A549 (cell line): ENCODE measurements around the gene IQCE. TPM values are rescaled to one million over a fixed set of nuclear protein-coding genes. Genes with fewer than 3 reads are reported as not detected.

Experiments
- ATAC-seq, 2 experiments: fragments of 200-7000 bp in 1 of 2; fragments of >200 bp in 1 of 2; cut with Nextera tagmentation in 1 of 2; cut with Tn5 transposase in 1 of 2; 3 replicates each; pipeline versions ENCODE4 v1.8.0 to v1.9.1; 2018 to 2020; ENCODE audit warnings: mild to moderate bottlenecking in 1 of 2, moderate library complexity in 1 of 2
- CTCF ChIA-PET: fragments of 300-600 bp; sonication (Branson Sonifier 250); formaldehyde crosslinking; extraction: SDS; loops from one replicate; lab custom pipeline; 2021; ENCODE audit warnings: antibody characterized with exemption, inconsistent platforms; lab: Yijun Ruan, JAX
- POLR2A ChIA-PET: fragments of 350-600 bp; formaldehyde crosslinking; extraction: SDS; loops from one replicate; lab custom pipeline; 2021; ENCODE audit warnings: antibody characterized with exemption, inconsistent platforms; lab: Yijun Ruan, JAX
- DNase-seq, 2 experiments: peaks; one replicate each; pipeline versions ENCODE4 v3.0.0 to v3.0.0-alpha.2; 2011 to 2016; ENCODE audit warnings: low read depth in 1 of 2, low spot score in 1 of 2
- FAIRE-seq: peaks from 2 replicates; lab custom pipeline; 2011; peaks lifted over from hg19 to GRCh38; lab: Jason Lieb, UNC
- H3K27ac ChIP-seq, 2 experiments: fragments of >200 bp; sonication (Bioruptor Twin); formaldehyde crosslinking; 3 replicates each; pipeline ENCODE4 v1.5.1; 2016 to 2017
- H3K4me1 ChIP-seq: fragments of >200 bp; sonication (Bioruptor Twin); formaldehyde crosslinking; 3 replicates; pipeline ENCODE4 v1.6.1; 2016
- H3K4me2 ChIP-seq: fragments of >200 bp; sonication (Bioruptor Twin); formaldehyde crosslinking; 3 replicates; pipeline ENCODE4 v1.6.1; 2016
- H3K4me3 ChIP-seq: fragments of >200 bp; sonication (Bioruptor Twin); formaldehyde crosslinking; 3 replicates; pipeline ENCODE4 v1.5.1; 2016
- H3K9me3 ChIP-seq: fragments of >200 bp; sonication (Bioruptor Twin); formaldehyde crosslinking; 3 replicates; pipeline ENCODE4 v1.6.1; 2016
- ATOH8 ChIP-seq: fragments of 250-450 bp; sonication (Bioruptor Pico); IDR thresholded peaks from 2 replicates; pipeline ENCODE4 v1.5.0; 2020; ENCODE audit warnings: low read depth, mild to moderate bottlenecking, moderate library complexity
- BCL3 ChIP-seq: fragments of >200 bp; sonication (Bioruptor Twin); formaldehyde crosslinking; IDR thresholded peaks from 3 replicates; pipeline ENCODE4 v1.6.1; 2016
- BHLHE40 ChIP-seq: IDR thresholded peaks from 2 replicates; pipeline ENCODE4 v1.6.1; 2012; ENCODE audit warnings: low read depth, low read length, inconsistent platforms
- CBX2 ChIP-seq: fragments of 200-600 bp; sonication (generic); IDR thresholded peaks from 2 replicates; pipeline ENCODE4 v1.6.1; 2016; ENCODE audit warnings: low read depth, mild to moderate bottlenecking, borderline replicate concordance
- CHD4 ChIP-seq: fragments of 200-600 bp; sonication (generic); IDR thresholded peaks from 2 replicates; pipeline ENCODE4 v1.6.1; 2016; ENCODE audit warnings: antibody characterized with exemption, mild to moderate bottlenecking, borderline replicate concordance
- ELK1 ChIP-seq: fragments of 150-350 bp; IDR thresholded peaks from 2 replicates; pipeline ENCODE4 v1.6.1; 2014; ENCODE audit warnings: low read depth, mild to moderate bottlenecking, low read length
- ESRRA ChIP-seq: fragments of 150-350 bp; IDR thresholded peaks from 2 replicates; pipeline ENCODE4 v1.6.1; 2014; ENCODE audit warnings: mild to moderate bottlenecking, low read length, borderline replicate concordance
- FOSB ChIP-seq: fragments of 250-450 bp; sonication (Bioruptor Pico); IDR thresholded peaks from 2 replicates; pipeline ENCODE4 v1.5.0; 2020; ENCODE audit warnings: mild to moderate bottlenecking, moderate library complexity
- FOSL2 ChIP-seq, 2 experiments: fragments of 450-650 bp in 1 of 2; fragments of >200 bp in 1 of 2; sonication (Bioruptor Twin) in 1 of 2; formaldehyde crosslinking; IDR thresholded peaks; 2 replicates each; pipeline versions ENCODE4 v1.5.0 to v1.6.1; 2016 to 2020; ENCODE audit warnings: mild to moderate bottlenecking in 1 of 2, moderate library complexity in 1 of 2
- FOXS1 ChIP-seq: fragments of 250-450 bp; sonication (Bioruptor Pico); IDR thresholded peaks from 2 replicates; pipeline ENCODE4 v1.5.0; 2020; ENCODE audit warnings: mild to moderate bottlenecking, moderate library complexity
- JUNB ChIP-seq: fragments of >200 bp; sonication (Bioruptor Twin); formaldehyde crosslinking; IDR thresholded peaks from 2 replicates; pipeline ENCODE4 v1.6.1; 2016
- KDM5A ChIP-seq: fragments of 200-600 bp; sonication (generic); IDR thresholded peaks from 2 replicates; pipeline ENCODE4 v1.6.1; 2016; ENCODE audit warnings: antibody characterized with exemption, mild to moderate bottlenecking
- NFE2L2 ChIP-seq: fragments of 150-350 bp; conservative IDR thresholded peaks from 2 replicates; pipeline ENCODE4 v1.6.1; 2014; ENCODE audit warnings: low read length
- NPAS2 ChIP-seq: fragments of 250-450 bp; sonication (Bioruptor Pico); IDR thresholded peaks from 2 replicates; pipeline ENCODE4 v1.8.0; 2022; ENCODE audit warnings: mild to moderate bottlenecking, moderate library complexity, borderline replicate concordance
- POLR2A ChIP-seq: IDR thresholded peaks from 2 replicates; pipeline ENCODE4 v1.6.1; 2012; ENCODE audit warnings: mild to moderate bottlenecking, low read length
- RAD21 ChIP-seq, 2 experiments: fragments of >200 bp in 1 of 2; sonication (Bioruptor Twin) in 1 of 2; formaldehyde crosslinking in 1 of 2; IDR thresholded peaks in 1 of 2; conservative IDR thresholded peaks in 1 of 2; 2 replicates in 1 of 2; 3 replicates in 1 of 2; pipeline ENCODE4 v1.6.1; 2012 to 2018; ENCODE audit warnings: inconsistent platforms in 1 of 2
- RFX5 ChIP-seq: fragments of 450-650 bp; IDR thresholded peaks from 2 replicates; pipeline ENCODE4 v1.7.1; 2014; ENCODE audit warnings: antibody characterized with exemption, mild to moderate bottlenecking, moderate library complexity
- ZFP36 ChIP-seq: fragments of 450-650 bp; IDR thresholded peaks from 2 replicates; pipeline ENCODE4 v1.6.1; 2014; ENCODE audit warnings: borderline replicate concordance; ENCODE audit not compliant: partially characterized antibody
- WGBS: methylation state at CpG from one replicate; pipeline ENCODE4 v1.1.6; 2017; ENCODE audit errors: missing lambda C conversion rate; 5-methylcytosine and 5-hydroxymethylcytosine counted together
- polyA plus RNA-seq, 4 experiments: library from polyadenylated mRNA; depleted of rRNA in 3 of 4; stranded (reverse); fragments of >200 nt; fragmentation: RNase III in 1 of 4; extraction: RNeasy Plus Mini Kit Qiagen cat#74134 plus additional on column Dnase treatment in 1 of 4; gene quantifications; 2 replicates in 3 of 4; 3 replicates in 1 of 4; pipeline ENCODE4 v1.2.3, GENCODE V29; 2011 to 2017

The IQCE gene
- polyA plus RNA-seq, 2 of the 4 experiments (the other 2 are of a cell fraction), result 10.6 to 13.0 TPM

GRCh38 chr7:2640846-2641316, 82.1 kb downstream of the IQCE start (continued):
- no peak for TF ChIP-seq POLR2A
- no peak for TF ChIP-seq CBX2
- TF ChIP-seq ATOH8 (CRISPR knock-in tag), result no peak
- TF ChIP-seq FOSL2 (IDR thresholded peaks at IDR 0.05), result no peak
- TF ChIP-seq FOSL2 (CRISPR knock-in tag; IDR thresholded peaks at IDR 0.05), result no peak
- no peak for TF ChIP-seq NFE2L2

- FAIRE-seq, result no peak
- no peaks in the 10 kb centered on the region for H3K9me3 ChIP-seq
- peak overlapping the region in 1 of 2 experiments; percentile 65; a peak in 2 of 6 replicates for H3K27ac ChIP-seq
- no peak overlapping the region for H3K4me2 ChIP-seq
- ATAC-seq, result peak in 1 of 2 experiments; percentile 5; a peak in 2 of 6 replicates
- no peak for TF ChIP-seq POLR2A
- no peak for TF ChIP-seq ESRRA
- no peak for TF ChIP-seq BHLHE40
- TF ChIP-seq NFE2L2, result no peak
- TF ChIP-seq RFX5, result no peak
- no peak for TF ChIP-seq ELK1
- no peak for TF ChIP-seq BCL3
- no peak for TF ChIP-seq KDM5A
- no peak for TF ChIP-seq ZFP36
- no peak for TF ChIP-seq FOSB
- no peak for TF ChIP-seq CHD4
- TF ChIP-seq JUNB, result no peak
- no peak for TF ChIP-seq FOXS1 (CRISPR knock-in tag)
- ChIA-PET CTCF (interaction anchor here (0.7 to 4.0 kb wide), 4 partner anchors 19 to 39 kb away, joined by 3 to 13 read pairs (median 4); no protein-coding TSS in a partner anchor), POLR2A (no interaction called here)
- no peak overlapping the region for H3K4me3 ChIP-seq
- 85% methylated on average over 30 of the region's 39 CpGs for WGBS
- H3K4me1 ChIP-seq, result peaks cover 32% of the 10 kb centered on the region
- no peak for DNase-seq
These were observed 82.9 kb downstream of the IQCE start for GRCh38 chr7:2641406-2642393.

GRCh38 chr7:2643386-2644219, 84.8 kb downstream of the IQCE start:
- CTCF ChIA-PET, result interaction anchor here (0.8 to 4.0 kb wide), 9 partner anchors 11 to 174 kb away, joined by 3 to 13 read pairs (median 5); no protein-coding TSS in a partner anchor
- POLR2A ChIA-PET, result no interaction called here
- Histone ChIP-seq H3K9me3 (no peaks in the 10 kb centered on the region), H3K4me2 (no peak overlapping the region), H3K27ac (no peak overlapping the region), H3K4me3 (no peak overlapping the region), H3K4me1 (peaks cover 24% of the 10 kb centered on the region)
- no peak for FAIRE-seq
- DNase-seq, result no peak
- 0 out of 5 replicates have a peak, but pooled peaks of 1 of the 2 experiments have one; percentile 13 for TF ChIP-seq RAD21 (conservative IDR thresholded peaks at IDR 0.05 in 1 of 2, IDR thresholded peaks at IDR 0.05 in 1 of 2)
- TF ChIP-seq NPAS2 (CRISPR knock-in tag), result no peak
- WGBS, result 79% methylated on average over 21 of the region's 29 CpGs
- ATAC-seq, result peak in 1 of 2 experiments; percentile 68; a peak in 3 of 6 replicates
